ENCODE measurements around the gene ATOX1. TPM values are rescaled to one million over a fixed set of nuclear protein-coding genes. Genes with fewer than 3 reads are reported as not detected.

ATOX1 gene
- total RNA-seq, 1 donor from 2014 or later = 265 TPM

DNA sequence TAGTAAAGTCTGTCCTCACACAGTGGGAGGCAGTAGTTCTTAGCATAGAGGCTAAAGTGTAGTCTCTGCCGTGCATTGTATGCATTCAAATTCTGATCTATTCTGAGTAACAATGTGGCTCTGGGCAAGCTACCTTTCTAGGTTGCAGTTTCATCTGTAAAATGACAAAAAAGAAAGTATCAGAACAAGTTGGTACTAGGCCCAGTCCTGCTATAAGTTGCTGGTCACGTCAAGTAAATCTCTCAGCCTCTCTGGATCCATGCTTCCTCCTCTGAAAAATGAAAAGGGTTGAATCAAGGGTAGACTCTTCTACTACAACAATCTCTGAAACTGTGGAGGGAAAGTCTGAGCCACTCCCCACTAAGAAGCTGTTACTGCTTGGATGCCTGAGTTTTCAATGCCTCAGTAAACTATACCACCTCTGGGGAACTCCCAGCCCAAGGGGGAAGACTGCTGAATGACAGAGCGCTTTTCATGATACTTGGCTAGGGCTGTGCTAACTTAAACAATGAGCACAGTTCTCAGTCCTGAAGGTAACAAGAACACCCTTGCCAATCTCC, 37.3 kb downstream of the ATOX1 start:
- no peaks in the 10 kb centered on the region for H3K36me3 ChIP-seq (ENCODE audit: insufficient read depth, low read length)
- no peaks in the 10 kb centered on the region for H4K20me1 ChIP-seq (ENCODE audit: insufficient read depth, low read length)
- peaks cover 17% of the 10 kb centered on the region for H3K4me1 ChIP-seq (ENCODE audit: insufficient read depth, low read length)
- H3K79me2 ChIP-seq (ENCODE audit: insufficient read depth, low read length) = no peaks in the 10 kb centered on the region
- H3K4me3 ChIP-seq (ENCODE audit: insufficient read depth, low read depth, low read length) = no peak overlapping the region
- H3K36me3 Mint-ChIP-seq (ENCODE audit: low read depth, unreplicated experiment) = peaks cover 2% of the 10 kb centered on the region
- H3K27me3 Mint-ChIP-seq (ENCODE audit: low read depth, unreplicated experiment) = no peaks in the 10 kb centered on the region
- H3K27ac ChIP-seq (ENCODE audit: low read depth, low read length) = no peak overlapping the region
- no peak overlapping the region for H2AFZ ChIP-seq (ENCODE audit: low read depth, low read length)
- TF ChIP-seq EZH2 (IDR thresholded peaks at IDR 0.05; ENCODE audit: insufficient read depth, low read length) = no peak
- TF ChIP-seq, protein P1, sequence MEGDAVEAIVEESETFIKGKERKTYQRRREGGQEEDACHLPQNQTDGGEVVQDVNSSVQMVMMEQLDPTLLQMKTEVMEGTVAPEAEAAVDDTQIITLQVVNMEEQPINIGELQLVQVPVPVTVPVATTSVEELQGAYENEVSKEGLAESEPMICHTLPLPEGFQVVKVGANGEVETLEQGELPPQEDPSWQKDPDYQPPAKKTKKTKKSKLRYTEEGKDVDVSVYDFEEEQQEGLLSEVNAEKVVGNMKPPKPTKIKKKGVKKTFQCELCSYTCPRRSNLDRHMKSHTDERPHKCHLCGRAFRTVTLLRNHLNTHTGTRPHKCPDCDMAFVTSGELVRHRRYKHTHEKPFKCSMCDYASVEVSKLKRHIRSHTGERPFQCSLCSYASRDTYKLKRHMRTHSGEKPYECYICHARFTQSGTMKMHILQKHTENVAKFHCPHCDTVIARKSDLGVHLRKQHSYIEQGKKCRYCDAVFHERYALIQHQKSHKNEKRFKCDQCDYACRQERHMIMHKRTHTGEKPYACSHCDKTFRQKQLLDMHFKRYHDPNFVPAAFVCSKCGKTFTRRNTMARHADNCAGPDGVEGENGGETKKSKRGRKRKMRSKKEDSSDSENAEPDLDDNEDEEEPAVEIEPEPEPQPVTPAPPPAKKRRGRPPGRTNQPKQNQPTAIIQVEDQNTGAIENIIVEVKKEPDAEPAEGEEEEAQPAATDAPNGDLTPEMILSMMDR (IDR thresholded peaks at IDR 0.05; ENCODE audit: insufficient read depth, low read depth, low read length) = no peak
- no peak overlapping the region for H3K9ac ChIP-seq (ENCODE audit: low read length)
- H3K27me3 ChIP-seq (ENCODE audit: insufficient read depth, low read length) = no peaks in the 10 kb centered on the region
- H3K27ac Mint-ChIP-seq (ENCODE audit: unreplicated experiment) = peak overlapping the region; percentile 91
- H3K9me3 ChIP-seq (ENCODE audit: insufficient read depth, low read depth, low read length) = no peaks in the 10 kb centered on the region
- DNase-seq (ENCODE audit: low read depth) (no peak), FAIRE-seq (no peak)
- peaks cover 49% of the 10 kb centered on the region for H3K4me1 Mint-ChIP-seq (ENCODE audit: low read depth, unreplicated experiment)
- H3K4me2 ChIP-seq (ENCODE audit: low read length) = no peak overlapping the region
- H3K9me3 Mint-ChIP-seq (ENCODE audit: unreplicated experiment) = peaks cover 6% of the 10 kb centered on the region
- H3K4me3 Mint-ChIP-seq (ENCODE audit: unreplicated experiment) = peak overlapping the region; percentile 67

DNA sequence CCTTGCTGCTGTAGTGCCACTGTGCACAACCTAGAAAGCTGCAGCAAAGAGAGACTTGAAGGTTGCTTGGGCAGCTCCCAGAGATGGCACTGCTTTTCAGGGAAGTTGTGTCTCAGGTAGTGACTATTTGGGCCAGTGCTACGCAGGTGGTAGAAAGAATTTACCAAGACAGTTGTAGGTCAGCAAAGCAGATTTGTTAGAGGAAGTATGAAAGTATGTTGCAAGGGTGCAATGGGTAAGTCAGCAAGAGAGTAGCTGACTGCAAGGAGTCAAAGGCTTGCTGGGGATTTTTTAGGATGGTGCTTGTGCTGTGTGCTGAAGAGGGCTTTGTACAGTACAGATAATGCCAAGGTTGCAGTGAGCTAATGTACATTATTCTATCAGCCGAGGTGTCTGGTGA, 38.2 kb downstream of the ATOX1 start:
- Histone ChIP-seq H3K4me1 (ENCODE audit: insufficient read depth, low read length) (peaks cover 17% of the 10 kb centered on the region), H3K79me2 (ENCODE audit: insufficient read depth, low read length) (no peaks in the 10 kb centered on the region), H3K27ac (ENCODE audit: low read depth, low read length) (no peak overlapping the region), H3K4me2 (ENCODE audit: low read length) (no peak overlapping the region), H3K9me3 (ENCODE audit: insufficient read depth, low read depth, low read length) (no peaks in the 10 kb centered on the region), H2AFZ (ENCODE audit: low read depth, low read length) (no peak overlapping the region), H3K4me3 (ENCODE audit: insufficient read depth, low read depth, low read length) (no peak overlapping the region), H3K36me3 (ENCODE audit: insufficient read depth, low read length) (no peaks in the 10 kb centered on the region), H3K9ac (ENCODE audit: low read length) (no peak overlapping the region), H3K27me3 (ENCODE audit: insufficient read depth, low read length) (no peaks in the 10 kb centered on the region), H4K20me1 (ENCODE audit: insufficient read depth, low read length) (no peaks in the 10 kb centered on the region)
- TF ChIP-seq, protein P1 (IDR thresholded peaks at IDR 0.05; ENCODE audit: insufficient read depth, low read depth, low read length) = no peak
- TF ChIP-seq EZH2 (IDR thresholded peaks at IDR 0.05; ENCODE audit: insufficient read depth, low read length) = no peak
- Mint-ChIP-seq H3K4me3 (ENCODE audit: unreplicated experiment) (no peak overlapping the region), H3K36me3 (ENCODE audit: low read depth, unreplicated experiment) (peaks cover 2% of the 10 kb centered on the region), H3K27me3 (ENCODE audit: low read depth, unreplicated experiment) (no peaks in the 10 kb centered on the region), H3K27ac (ENCODE audit: unreplicated experiment) (peak overlapping the region; percentile 91), H3K9me3 (ENCODE audit: unreplicated experiment) (peaks cover 6% of the 10 kb centered on the region), H3K4me1 (ENCODE audit: low read depth, unreplicated experiment) (peaks cover 51% of the 10 kb centered on the region)
- DNase-seq (ENCODE audit: low read depth) (no peak), FAIRE-seq (no peak)

DNA sequence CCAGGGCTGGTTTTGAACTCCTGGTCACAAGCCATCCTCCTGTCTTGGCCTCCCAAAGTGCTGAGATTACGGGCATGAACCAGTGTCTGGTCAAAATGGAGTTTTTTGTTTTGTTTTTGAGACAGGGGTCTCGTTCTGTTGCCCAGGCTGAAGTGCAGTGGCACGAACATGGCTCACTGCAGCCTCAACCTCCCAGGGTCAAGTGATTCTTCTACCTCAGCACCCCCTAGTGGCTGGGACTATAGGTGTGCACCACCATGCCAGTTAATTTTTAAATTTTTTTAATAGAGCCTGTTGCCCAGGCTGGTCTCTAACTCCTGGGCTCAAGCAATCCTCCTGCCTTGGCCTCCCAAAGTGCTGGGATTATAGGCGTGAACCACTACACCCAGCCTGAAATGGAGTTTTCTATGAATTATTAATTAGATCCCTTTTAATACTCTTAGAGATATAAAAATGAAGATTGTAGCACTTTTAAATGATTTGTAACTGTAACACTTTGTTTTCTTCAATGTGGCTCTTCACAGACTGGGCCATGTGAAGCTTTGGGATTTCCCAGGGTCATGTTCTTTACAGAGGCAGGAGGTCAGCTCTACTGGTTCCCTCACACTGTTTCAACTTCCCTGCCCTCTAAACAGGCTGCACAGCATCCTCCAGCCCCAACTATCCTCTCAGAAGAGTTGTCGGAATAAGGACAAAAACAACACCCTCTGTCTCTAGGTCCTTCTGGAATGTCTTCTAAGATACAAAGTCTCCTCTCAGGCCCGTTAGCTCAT, 39.0 kb downstream of the ATOX1 start:
- Histone ChIP-seq H3K36me3 (ENCODE audit: insufficient read depth, low read length) (no peaks in the 10 kb centered on the region), H3K27me3 (ENCODE audit: insufficient read depth, low read length) (no peaks in the 10 kb centered on the region), H3K4me3 (ENCODE audit: insufficient read depth, low read depth, low read length) (no peak overlapping the region), H4K20me1 (ENCODE audit: insufficient read depth, low read length) (no peaks in the 10 kb centered on the region), H2AFZ (ENCODE audit: low read depth, low read length) (no peak overlapping the region), H3K79me2 (ENCODE audit: insufficient read depth, low read length) (no peaks in the 10 kb centered on the region), H3K9me3 (ENCODE audit: insufficient read depth, low read depth, low read length) (no peaks in the 10 kb centered on the region), H3K4me2 (ENCODE audit: low read length) (peak overlapping the region; percentile 57), H3K4me1 (ENCODE audit: insufficient read depth, low read length) (peaks cover 17% of the 10 kb centered on the region), H3K9ac (ENCODE audit: low read length) (peak overlapping the region; percentile 53), H3K27ac (ENCODE audit: low read depth, low read length) (peak overlapping the region; percentile 80)
- Mint-ChIP-seq H3K4me1 (ENCODE audit: low read depth, unreplicated experiment) (peaks cover 51% of the 10 kb centered on the region), H3K27ac (ENCODE audit: unreplicated experiment) (peak overlapping the region; percentile 91), H3K4me3 (ENCODE audit: unreplicated experiment) (peak overlapping the region; percentile 54), H3K27me3 (ENCODE audit: low read depth, unreplicated experiment) (no peaks in the 10 kb centered on the region), H3K36me3 (ENCODE audit: low read depth, unreplicated experiment) (peaks cover 2% of the 10 kb centered on the region), H3K9me3 (ENCODE audit: unreplicated experiment) (peaks cover 4% of the 10 kb centered on the region)
- no peak for TF ChIP-seq EZH2 (IDR thresholded peaks at IDR 0.05; ENCODE audit: insufficient read depth, low read length)
- TF ChIP-seq, protein P1 (IDR thresholded peaks at IDR 0.05; ENCODE audit: insufficient read depth, low read depth, low read length) = peak; percentile 22
- DNase-seq (ENCODE audit: low read depth) = no peak
- FAIRE-seq = peak; percentile 58
